HT1080 (cell line): ENCODE measurements around the gene RAD51B. TPM values are rescaled to one million over a fixed set of nuclear protein-coding genes. Genes with fewer than 3 reads are reported as not detected.
A peak's percentile ranks its signal among the peaks of the same experiment; 100 is the strongest.
"Not testable (repeated sequence)": the region's sequence is repeated elsewhere in the genome, so short reads cannot be mapped to it uniquely, and the experiment has no call there.

Experiments
- DNase-seq: peaks from one replicate; pipeline ENCODE4 v3.0.0-alpha.2; 2015; ENCODE audit warnings: low read depth
- total RNA-seq: library from RNA; depleted of rRNA; stranded (reverse); fragments of >200 nt; shearing (Covaris generic); gene quantifications from 2 replicates; pipeline ENCODE4 v1.2.3, GENCODE V29; 2014

The RAD51B gene
- total RNA-seq, 1 experiment from 2014 or later = 8.5 TPM

DNA sequence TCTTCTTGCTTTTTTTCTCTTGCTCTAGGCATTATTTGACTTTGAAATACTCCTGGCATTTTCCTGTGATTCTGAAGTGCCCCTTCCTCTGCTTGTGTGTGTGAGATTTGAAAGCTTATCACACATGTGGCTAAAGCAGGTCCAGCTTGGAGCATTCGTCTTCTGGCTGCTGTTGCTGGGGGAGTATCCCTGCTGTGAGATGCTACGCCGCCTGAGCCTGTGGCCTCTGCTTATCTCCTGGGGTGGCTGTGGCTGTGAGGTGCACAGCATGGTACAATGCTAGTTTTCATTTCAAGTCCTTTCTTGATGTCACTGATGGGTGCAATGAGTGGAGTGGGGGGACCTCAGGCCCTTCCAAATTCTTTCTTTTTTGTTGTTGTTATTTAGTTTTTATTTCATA lies 601.5 kb downstream of the RAD51B start:
- no peak for DNase-seq

DNA sequence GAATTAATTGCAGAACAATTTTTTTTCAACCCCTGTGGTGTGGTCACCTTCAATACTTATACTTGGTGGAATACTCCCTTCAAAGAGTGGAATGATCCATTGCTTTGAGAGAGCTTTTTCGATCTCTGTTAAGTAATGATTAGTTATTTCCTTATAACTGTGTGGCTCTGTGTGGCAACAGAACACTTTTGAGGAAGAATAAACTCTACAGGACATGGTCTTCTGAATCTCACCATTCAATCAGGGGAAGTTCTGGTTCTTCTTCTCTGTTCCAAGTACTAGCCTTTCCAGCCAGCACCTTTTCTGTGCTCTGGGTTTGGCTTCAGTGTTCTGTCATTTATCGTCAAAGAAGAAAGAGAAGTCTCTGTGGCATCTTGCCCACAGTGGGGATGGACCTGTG lies 604.1 kb downstream of the RAD51B start:
- no peak for DNase-seq

DNA sequence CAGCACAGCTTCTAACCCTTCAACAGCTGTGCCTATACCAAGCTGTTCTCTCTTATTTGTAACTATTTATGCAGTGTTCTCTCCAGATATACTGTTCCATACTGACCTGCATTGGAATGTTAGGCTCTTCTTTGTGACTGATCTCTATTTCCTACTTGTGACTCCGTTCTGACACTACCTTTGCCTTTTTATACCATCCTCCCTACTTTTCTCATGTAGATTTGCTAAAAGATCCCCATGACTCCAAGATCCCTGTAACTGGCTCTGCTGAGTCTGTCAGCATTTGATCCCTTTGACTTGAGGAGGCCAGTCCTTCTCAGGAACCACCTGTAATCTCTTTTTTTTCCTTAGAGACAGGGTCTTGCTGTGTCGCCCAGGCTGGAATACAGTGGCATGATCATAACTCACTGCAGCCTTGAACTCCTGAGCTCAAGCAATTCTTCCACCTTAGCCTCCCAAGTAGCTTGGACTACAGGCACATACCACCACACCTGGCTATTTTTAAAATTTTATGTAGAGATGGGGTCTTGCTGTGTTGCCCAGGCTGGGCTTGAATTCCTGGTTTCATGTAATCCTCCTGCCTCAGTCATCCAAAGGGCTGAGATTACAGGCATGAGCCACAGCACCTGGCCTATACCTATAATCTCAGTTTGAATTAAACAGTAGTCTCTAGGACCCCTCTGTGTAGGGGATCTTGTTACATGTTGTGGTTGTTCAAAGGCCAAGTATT lies 605.0 kb downstream of the RAD51B start:
- no peak for DNase-seq

DNA sequence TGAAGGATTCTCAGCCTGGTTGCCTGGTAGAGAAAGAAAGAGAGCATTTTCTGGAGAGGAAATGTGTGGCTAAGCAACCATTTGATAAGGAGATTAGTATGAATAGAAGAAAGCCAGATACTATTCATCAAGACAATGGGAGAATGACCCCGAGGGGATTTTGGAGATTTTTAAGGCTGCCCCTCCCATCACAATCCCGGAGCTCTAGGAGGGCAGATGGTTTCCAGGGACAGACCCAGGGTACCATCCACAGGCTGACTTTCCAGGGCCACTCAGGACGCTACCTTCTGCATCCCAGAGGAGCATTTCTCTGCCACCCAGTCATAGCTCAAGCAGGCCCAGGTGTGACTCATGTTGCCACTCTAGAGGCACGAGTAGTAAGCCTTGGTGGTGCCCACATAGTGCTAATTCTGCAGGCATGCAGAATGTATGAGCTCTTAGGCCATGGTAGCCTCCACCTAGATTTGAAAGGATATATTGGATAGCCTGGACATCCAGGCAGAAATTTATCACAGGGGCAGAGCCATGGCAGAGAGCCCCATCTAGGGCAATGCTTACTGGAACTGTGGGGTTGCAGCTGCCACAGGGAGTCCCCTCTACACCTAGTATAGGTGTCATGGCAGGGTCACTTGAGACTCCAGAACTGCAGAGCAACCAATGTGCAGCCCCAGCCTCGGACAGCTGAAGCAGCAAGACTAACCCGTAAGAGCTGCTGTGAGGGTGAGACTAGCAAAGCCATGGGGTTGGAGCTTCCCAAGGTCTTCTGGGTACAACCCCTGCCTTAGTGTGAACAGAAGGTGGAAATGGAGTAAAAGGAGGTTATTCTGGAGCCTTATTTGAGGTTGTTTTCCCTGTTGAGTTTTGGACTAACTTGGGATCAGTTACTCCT lies 607.3 kb downstream of the RAD51B start:
- peak; percentile 8 for DNase-seq

DNA sequence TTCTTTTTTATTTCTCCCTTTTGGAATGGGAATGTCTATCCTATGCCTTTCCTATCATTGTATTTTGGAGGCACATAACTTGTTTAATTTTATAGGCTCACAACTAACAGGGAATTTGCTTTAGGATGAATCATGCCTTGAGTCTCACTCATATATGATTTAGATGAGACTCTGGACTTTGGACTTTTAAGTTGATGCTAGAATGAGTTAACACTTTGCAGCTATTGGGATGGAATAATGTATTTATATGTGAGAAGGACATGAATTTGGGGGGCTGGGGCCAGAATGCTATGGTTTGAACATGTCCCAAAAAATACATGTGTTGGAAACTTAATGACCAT lies 607.9 kb downstream of the RAD51B start:
- no peak for DNase-seq

DNA sequence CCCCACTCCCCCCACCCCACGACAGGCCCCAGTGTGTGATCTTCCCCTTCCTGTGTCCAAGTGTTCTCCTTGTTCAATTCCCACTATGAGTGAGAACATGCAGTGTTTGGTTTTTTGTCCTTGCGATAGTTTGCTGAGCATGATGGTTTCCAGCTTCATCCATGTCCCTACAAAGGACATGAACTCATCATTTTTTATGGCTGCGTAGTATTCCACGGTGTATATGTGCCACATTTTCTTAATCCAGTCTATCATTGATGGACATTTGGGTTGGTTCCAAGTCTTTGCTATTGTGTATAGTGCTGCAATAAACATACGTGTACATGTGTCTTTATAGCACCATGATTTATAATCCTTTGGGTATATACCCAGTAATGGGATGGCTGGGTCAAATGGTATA lies 609.3 kb downstream of the RAD51B start:
- DNase-seq = not testable (repeated sequence)

DNA sequence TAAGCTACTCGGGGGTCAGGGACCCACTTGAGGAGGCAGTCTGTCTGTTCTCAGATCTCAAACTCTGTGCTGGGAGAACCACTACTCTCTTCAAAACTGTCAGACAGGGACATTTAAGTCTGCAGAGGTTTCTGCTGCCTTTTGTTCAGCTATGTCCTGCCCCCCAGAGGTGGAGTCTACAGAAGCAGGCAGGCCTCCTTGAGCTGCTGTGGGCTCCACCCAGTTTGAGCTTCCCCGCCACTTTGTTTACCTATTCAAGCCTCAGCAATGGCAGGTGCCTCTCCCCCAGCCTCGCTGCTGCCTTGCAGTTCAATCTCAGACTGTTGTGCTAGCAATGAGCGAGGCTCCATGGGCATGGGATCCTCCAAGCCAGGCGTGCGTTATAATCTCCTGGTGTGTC lies 614.6 kb downstream of the RAD51B start:
- DNase-seq = not testable (repeated sequence)

DNA sequence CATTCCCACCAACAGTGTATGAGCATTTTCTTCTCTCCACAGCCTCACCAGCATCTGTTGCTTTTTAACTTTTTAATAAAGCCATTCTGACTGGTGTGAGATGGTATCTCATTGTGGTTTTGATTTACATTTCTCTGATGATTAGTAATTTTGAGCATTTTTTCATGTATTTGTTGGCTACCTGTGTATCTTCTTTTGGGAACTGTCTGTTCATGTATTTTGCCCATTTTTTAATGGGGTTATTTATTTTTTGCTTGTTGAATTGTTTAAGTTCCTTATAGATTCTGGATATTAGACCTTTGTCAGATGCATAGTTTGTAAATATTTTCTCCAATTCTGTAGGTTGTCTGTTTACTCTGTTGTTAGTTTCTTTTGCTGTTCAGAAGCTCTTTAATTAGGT lies 616.1 kb downstream of the RAD51B start:
- not testable (repeated sequence) for DNase-seq

DNA sequence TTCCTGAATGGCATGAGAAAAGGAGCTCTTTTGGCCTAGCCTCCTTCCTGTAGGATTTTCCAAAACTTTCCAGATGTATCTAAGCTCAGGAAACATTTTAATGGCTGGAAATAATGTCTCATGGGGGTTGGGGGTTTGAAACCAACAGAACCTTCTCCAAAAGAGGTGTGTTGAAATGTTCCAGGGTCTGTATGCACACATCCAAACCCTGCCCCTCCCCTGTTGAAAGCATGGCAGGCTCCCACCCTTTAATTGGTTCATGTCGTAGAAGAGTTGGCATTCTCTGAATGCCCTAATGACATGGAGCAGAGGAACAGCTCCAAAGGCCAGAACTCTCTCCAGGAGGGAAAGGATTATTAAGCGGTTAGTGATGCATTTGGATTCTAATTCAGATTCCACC lies 620.1 kb downstream of the RAD51B start:
- no peak for DNase-seq

DNA sequence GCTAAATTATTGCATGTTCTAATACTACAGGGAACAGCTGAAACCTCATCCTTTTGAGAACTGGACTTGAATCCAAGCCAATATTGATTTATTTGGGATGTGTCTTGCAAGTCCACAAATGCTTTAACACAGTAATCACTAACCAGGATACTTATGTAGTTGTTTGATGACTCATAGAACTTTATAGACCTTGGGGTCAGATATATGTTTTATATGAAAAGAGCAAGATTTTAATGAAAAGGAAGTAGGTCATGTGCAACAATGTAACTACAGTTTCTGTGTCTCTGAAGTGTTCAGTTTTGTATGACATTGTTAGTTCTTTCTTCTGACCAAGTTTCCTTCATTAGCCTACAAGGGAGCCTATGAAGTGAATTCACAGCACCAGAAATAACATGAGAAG lies 621.2 kb downstream of the RAD51B start:
- peak; percentile 16 for DNase-seq

DNA sequence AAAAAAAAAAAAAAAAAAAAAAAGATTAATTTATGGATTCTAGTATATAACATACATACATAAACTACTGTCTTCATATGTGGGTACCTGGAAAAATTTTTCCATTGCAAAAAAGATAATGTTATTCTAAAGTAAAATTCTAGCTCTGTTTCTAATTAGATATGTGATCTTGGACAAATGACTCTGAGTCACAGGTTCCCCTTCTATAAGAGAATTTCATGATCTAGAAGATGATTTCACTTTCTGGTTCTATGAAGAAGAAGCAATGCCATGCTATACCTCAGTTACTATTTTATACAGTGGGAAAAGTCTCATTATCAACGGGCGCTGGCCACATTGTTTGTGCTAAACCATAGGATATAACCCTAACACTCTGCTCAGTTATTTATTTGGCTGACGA lies 622.0 kb downstream of the RAD51B start:
- no peak for DNase-seq

DNA sequence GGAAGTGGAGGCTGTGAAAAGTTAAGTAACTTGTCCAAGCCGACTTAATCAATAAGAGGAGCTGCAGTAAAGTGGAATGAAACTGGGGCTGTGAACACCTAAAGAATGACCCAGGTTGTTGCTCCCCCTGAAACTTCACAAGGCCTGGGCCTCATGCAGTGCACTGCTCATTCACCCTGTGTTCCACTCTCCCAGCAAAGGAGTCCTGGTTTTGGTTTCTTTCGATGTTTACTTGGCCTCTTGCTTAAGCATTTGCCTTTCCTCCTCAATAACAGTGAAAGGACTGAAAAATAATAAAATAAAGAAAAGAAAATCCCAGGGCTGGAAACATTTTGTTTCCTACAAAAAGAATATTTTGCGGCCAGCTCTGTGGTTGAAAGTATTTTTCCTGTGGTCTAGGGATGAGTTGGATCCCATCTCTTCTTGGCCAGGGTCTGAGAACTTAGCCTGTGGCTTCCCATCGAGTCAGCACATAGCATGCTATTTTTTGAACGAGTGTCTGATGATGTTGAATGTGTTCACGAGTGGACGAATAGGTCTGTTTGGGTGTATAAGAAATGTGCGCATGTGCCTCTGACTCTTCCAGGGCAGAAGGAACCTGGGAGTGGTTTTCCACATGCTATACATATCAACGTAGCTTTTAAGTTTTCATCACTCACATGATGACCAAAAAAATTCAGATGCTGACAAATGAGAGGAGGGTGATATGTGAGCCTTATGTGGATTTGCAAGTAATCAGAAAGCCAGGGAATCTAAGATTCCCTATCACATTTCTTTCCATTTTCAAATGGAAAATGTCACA lies 623.5 kb downstream of the RAD51B start:
- peak; percentile 28 for DNase-seq

DNA sequence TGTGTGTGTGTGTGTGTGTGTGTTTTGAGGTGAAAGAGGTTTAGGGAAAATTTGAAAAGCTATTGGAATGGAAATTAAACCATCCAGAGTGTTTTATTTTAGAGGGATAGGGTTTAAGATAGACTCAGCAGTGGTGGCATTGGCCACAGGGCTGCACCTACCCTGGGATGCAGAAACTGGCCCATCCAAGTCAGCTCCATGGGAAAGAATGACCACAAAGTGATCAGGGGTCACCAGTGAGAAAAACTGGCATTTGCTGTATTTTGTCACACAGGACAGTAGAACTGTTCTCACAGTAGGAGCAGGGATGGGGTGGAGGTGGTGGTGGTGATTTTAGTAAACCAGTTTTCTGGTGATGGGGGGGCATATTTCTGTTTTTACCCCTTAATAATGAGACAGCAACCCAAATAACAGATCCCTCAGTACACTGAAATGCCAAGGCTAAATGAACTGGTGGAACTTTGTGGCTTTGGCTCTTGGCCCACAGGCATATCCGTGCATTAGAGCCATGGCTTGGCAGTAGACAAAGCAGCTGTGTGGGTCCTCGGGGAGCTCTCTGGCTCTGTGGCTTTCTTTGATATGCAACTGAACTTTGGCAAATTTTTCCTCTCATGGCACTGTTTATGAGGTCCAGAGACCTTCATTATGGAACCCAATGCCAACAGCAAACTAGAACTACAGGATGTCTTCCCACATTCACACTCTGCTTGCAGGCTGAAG lies 625.0 kb downstream of the RAD51B start:
- peak; percentile 66 for DNase-seq

DNA sequence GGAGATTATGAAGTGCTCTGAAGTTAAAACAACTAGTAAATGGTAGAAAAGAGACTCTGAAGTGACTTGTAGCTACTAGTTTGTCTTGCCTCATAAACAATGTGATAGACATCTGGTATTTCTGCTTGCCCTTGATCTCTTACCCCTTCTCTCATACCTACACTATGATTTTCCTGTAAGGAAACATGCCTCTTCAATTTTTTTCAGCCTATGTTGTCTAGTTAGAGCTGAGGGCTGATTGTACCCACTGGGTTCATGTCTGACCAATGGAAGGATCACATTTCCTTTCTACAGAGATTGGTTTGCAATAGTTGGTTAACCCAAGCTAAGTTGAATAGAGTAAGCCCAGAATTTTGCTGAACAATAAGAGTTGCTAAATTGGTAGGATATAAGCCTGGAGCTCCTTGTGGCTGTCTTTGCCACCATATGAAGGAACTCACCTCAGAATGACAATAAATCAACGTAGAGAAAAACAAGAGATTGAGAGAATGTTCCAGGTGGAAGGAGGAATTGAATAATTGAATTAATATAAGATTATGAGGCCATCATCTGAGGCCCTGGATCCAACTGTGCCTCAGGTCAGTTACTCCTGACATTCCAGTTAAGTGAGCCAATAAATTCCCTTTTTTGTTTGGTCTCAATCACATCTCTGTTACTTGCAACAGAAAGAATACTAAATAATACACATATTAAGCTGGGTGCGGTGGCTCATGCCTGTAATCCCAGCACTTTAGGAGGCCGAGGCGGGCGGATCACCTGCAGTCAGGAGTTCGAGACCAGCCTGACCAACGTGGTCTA lies 626.9 kb downstream of the RAD51B start:
- DNase-seq = no peak

DNA sequence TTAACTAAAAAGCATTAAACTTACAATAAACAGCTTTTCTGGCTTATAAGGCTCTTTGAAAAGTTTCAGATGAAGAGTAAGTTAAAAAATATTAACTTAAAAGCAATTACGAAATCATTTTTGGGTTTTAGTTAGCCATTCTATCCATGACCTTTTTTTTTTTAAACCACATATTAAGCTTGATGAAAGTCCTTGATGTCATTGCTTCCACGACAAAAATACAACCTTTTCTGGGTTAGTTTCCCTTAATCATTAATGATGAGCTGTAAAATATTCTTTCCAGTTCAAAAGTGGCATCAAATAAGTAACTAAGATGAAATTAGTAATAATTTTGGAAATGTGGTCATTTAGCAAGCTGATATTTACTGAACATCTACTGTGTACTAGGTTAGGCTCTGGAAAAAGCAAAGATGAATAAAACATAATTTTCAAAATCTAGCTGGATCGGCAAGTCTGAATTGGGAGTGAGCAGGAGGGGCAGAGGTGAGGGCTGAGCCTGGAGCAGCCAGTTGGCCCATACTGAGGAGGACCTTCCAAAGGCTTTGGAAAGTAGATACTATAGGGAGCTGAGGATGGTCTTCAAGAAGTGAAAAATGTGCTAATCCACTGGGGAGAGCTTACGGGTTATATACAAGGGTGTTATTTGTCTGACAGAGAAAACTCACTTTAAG lies 628.1 kb downstream of the RAD51B start:
- no peak for DNase-seq

DNA sequence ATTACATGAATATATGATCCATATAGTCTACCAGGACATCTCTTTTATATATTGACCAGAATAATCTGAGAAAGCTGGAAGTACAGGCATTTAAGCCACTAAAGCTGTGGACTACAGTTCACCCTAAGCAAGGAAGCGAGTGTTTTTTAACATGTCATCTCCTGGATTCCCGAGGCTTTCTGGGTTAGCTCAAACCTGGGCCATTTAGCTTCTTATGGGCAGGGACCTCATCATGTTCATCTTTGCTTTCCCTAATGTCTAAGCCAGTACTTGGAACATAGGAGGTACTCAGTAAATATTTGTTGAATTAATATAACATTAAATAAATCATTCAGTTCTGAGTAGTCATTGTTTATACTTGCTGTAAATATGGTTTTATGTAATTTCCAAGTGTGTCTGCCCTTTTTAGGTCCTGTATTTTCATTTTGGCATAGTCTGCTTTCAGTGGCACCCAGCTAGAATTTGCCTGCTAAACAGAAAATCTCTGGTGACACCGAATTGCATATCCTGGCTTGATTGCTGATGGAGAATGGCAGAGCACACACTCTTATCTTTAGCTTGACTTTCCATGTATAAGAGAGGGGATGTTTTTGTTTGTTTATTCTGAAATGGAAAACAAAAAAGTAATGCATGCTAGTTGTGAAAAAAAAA lies 628.8 kb downstream of the RAD51B start:
- no peak for DNase-seq

DNA sequence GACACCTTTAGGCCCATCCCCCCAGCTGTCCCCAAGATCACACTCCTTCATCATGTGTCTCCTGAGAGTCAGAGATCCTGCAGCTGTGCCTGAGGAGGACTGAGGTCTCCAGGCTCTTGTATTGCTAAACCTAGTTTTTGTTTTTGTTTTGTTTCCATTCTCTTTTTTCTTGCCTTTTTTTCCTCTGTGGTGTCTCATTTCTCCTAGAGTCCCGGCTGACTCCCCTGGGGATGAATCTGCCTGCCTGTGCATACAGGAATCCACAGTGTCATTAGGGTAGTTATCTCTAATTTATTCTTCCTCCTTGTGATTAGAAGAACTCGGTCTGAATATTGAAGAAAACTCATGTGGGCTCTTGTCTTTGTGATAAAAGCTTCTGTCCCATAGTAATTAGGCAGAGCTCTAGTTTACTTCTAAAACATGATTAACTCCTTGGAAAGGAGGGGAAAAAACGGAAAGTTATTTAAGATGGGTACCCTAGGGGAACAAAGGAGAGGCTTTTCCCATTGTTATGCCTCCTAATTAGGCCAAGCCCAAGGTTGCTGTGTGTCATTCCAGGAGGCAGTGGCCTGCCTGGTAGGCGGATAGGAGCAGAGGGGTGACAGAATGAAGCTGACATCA lies 630.1 kb downstream of the RAD51B start:
- DNase-seq = no peak

DNA sequence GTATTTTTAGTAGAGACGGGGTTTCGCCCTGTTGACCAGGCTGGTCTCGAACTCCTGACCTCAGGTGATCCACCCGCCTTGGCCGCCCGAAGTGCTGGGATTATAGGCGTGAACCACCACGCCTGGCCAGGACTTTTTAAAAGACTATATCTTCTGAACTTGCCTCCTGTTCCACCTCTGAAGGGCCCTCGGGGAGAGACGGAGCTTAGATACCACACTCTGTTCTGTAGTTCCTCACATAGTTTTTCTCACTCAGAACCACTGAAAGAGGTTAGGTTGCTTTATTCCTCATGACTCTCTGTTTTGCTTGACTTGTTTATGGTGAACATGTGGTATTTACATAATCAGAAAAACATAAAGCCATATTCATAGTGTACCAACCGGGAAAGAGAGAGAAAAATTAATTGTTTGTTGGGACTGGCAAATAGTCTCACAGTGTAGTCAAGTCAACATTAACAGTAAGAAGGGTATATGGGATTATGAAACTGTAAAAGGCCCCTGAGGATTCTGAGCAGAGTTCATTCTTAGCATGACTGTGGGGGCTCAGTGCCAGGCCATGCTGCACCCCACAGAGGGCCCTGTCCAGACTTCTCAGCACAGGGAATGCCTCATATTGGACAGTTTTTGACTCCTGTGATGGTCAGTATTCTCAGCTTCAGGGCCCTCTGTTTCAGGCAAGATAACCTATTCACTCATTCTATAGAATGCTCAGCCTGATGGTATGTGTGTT lies 631.0 kb downstream of the RAD51B start:
- DNase-seq = no peak
